HL-60/S4 (cell line): ENCODE data around the gene ICAM4.
"Not testable (repeated sequence)": the region's sequence is repeated elsewhere in the genome, so short reads cannot be mapped to it uniquely, and the experiment has no call there.

Source experiments
- in situ Hi-C: fragments of 300-500 bp; cut with MboI; formaldehyde crosslinking; loops from 2 replicates; pipeline ENCODE4 v1.14.3; 2022; ENCODE audit warnings: low sequenced_read_pairs

The ICAM4 gene

DNA sequence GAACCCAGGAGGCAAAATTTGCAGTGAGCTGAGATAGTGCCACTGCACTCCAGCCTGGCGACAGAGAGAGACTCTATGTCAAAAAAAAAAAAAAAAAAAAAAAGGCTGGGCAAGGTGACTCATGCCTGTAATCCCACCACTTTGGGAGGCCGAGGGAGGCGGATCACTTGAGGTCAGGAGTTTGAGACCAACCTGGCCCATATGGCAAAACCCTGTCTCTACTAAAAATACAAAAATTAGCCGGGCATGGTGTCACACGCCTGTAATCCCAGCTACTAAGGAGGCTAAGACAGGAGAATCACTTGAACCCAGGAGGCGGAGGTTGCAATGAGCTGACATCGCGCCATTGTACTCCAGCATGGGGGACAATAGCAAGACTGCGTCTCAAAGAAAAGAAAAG lies 50.0 kb downstream of the ICAM4 start:
- in situ Hi-C loops, result not testable (repeated sequence)
